A673 (cell line): ENCODE measurements around the gene PRSS22. TPM values are rescaled to one million over a fixed set of nuclear protein-coding genes. Genes with fewer than 3 reads are reported as not detected.

Experiments
- BruUV-seq: library from RNA; stranded (reverse); fragments of 400-500 nt; replicated peaks from 2 replicates; lab custom pipeline; 2021; lab: Mats Ljungman, UMichigan
- CTCF ChIA-PET: fragments of 300-600 bp; sonication (Branson Sonifier 250); formaldehyde crosslinking; loops from one replicate; lab custom pipeline; 2022; ENCODE audit warnings: antibody characterized with exemption; lab: Charles Lee
- POLR2A ChIA-PET: fragments of 300-600 bp; sonication (Branson Sonifier 250); formaldehyde crosslinking; loops from one replicate; lab custom pipeline; 2022; ENCODE audit warnings: antibody characterized with exemption; ENCODE audit not compliant: low non-redundant PET; lab: Charles Lee
- DNase-seq: peaks from one replicate; pipeline ENCODE4 v3.0.0-alpha.2; 2015; ENCODE audit warnings: low spot score
- H3K27ac ChIP-seq: fragments of 200-600 bp; sonication (generic); 2 replicates; pipeline ENCODE4 v1.5.1; 2016; ENCODE audit warnings: mixed run types, low read depth, mild to moderate bottlenecking, mixed read lengths, antibody characterized with exemption, low read length; ENCODE audit not compliant: poor library complexity, severe bottlenecking
- H3K27me3 ChIP-seq: fragments of 200-600 bp; sonication (generic); replicated peaks from 2 replicates; pipeline ENCODE4 v1.6.1; 2017; ENCODE audit warnings: mixed run types, low read depth, mild to moderate bottlenecking, mixed read lengths, antibody characterized with exemption, low read length; ENCODE audit not compliant: insufficient read depth, poor library complexity
- H3K36me3 ChIP-seq: fragments of 200-600 bp; sonication (generic); 2 replicates; pipeline ENCODE4 v1.6.1; 2016; ENCODE audit warnings: mixed run types, mild to moderate bottlenecking, mixed read lengths, antibody characterized with exemption, low read length; ENCODE audit not compliant: insufficient read depth, poor library complexity, severe bottlenecking
- H3K4me1 ChIP-seq: fragments of 200-600 bp; sonication (generic); 2 replicates; pipeline ENCODE4 v1.6.1; 2017; ENCODE audit warnings: mixed run types, mild to moderate bottlenecking, mixed read lengths, antibody characterized with exemption, low read length; ENCODE audit not compliant: insufficient read depth, poor library complexity, severe bottlenecking
- H3K4me3 ChIP-seq: fragments of 200-600 bp; sonication (generic); 2 replicates; pipeline ENCODE4 v1.5.1; 2016; ENCODE audit warnings: low read depth, mixed run types, mild to moderate bottlenecking, mixed read lengths, low read length; ENCODE audit not compliant: poor library complexity, severe bottlenecking
- H3K9me3 ChIP-seq: fragments of 200-600 bp; sonication (generic); 2 replicates; pipeline ENCODE4 v1.6.1; 2016; ENCODE audit warnings: mixed run types, low read depth, mild to moderate bottlenecking, mixed read lengths, antibody characterized with exemption, low read length; ENCODE audit not compliant: poor library complexity, severe bottlenecking
- EZH2 ChIP-seq: fragments of 200-600 bp; sonication (generic); IDR thresholded peaks from 2 replicates; pipeline ENCODE4 v1.6.1; 2017; ENCODE audit warnings: borderline replicate concordance, low read depth, mild to moderate bottlenecking, mixed read lengths, antibody characterized with exemption, low read length; ENCODE audit not compliant: poor library complexity, severe bottlenecking
- intact Hi-C: fragments of 100-400 bp; cut with micrococcal nuclease; formaldehyde crosslinking; loops from one replicate; pipeline ENCODE4 v1.10.0; 2022; ENCODE audit not compliant: unreplicated experiment
- total RNA-seq: library from RNA; stranded (reverse); gene quantifications from 2 replicates; pipeline ENCODE4 v1.2.3, GENCODE V29; 2021
- TF ChIP-seq, protein P1 (sequence below): fragments of 300-800, 200-600 bp; sonication (generic); conservative IDR thresholded peaks from 2 replicates; pipeline ENCODE4 v1.5.1; 2017; ENCODE audit warnings: low read depth, mild to moderate bottlenecking, antibody characterized with exemption, low read length, moderate library complexity, mixed read lengths

PRSS22 gene
- total RNA-seq, 1 experiment from 2014 or later, result not detected

DNA sequence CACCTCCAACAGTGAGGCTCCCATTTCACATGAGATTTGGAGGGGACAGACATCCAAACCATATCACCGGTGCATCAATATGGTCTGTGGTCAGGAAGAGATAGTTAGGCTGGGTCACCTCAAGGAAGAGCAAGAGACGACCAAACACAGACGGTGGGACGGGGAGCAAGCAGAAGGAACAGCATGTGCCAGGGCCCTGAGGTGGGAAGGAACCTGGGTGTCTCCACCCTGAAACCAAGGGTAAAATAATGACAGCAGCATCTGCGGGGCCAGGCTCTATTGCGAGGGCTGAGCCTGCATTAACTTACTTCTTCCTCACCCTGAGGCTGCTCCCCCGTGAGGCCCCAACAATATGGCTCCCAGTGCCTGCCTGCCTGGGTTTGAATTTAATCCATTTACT lies 49.8 kb downstream of the PRSS22 start:
- BruUV-seq, result no TSS peak
- Histone ChIP-seq H3K9me3 (peaks cover 10% of the 10 kb centered on the region), H3K36me3 (no peaks in the 10 kb centered on the region), H3K4me1 (peaks cover 9% of the 10 kb centered on the region), H3K4me3 (no peak overlapping the region), H3K27me3 (peaks cover 11% of the 10 kb centered on the region), H3K27ac (no peak overlapping the region)
- CTCF ChIA-PET, result no interaction called here
- DNase-seq, result no peak
- intact Hi-C loops, result no loop called here
- POLR2A ChIA-PET, result interaction anchor here (0.6 kb wide), 1 partner anchor 119 kb away, joined by 3 read pairs; no protein-coding TSS in a partner anchor
- TF ChIP-seq, protein P1, sequence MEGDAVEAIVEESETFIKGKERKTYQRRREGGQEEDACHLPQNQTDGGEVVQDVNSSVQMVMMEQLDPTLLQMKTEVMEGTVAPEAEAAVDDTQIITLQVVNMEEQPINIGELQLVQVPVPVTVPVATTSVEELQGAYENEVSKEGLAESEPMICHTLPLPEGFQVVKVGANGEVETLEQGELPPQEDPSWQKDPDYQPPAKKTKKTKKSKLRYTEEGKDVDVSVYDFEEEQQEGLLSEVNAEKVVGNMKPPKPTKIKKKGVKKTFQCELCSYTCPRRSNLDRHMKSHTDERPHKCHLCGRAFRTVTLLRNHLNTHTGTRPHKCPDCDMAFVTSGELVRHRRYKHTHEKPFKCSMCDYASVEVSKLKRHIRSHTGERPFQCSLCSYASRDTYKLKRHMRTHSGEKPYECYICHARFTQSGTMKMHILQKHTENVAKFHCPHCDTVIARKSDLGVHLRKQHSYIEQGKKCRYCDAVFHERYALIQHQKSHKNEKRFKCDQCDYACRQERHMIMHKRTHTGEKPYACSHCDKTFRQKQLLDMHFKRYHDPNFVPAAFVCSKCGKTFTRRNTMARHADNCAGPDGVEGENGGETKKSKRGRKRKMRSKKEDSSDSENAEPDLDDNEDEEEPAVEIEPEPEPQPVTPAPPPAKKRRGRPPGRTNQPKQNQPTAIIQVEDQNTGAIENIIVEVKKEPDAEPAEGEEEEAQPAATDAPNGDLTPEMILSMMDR, result no peak
- TF ChIP-seq EZH2, result no peak

DNA sequence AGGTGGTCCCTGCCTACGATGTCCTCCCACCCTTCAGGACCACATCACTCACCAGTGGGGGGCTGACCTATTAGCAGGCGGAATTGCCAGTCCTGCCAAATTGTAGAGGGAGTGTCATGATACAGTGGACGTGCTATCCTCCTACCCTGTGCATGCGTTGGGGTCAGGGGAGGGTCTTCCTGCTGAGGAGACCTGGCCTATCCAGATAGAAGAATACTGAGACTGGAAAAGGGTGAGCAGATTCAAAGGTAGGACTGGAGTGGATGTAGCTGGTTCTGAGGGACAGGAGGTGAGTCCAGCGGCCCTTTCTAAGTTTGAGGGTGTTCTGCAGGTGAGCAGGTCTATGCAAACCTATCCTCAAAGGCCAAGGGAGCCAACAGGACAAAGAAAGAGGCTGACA lies 51.7 kb downstream of the PRSS22 start:
- Histone ChIP-seq H3K4me3 (no peak overlapping the region), H3K4me1 (no peaks in the 10 kb centered on the region), H3K9me3 (peaks cover 10% of the 10 kb centered on the region), H3K27ac (no peak overlapping the region), H3K27me3 (peaks cover 14% of the 10 kb centered on the region), H3K36me3 (no peaks in the 10 kb centered on the region)
- ChIA-PET POLR2A (no interaction called here), CTCF (no interaction called here)
- DNase-seq, result no peak
- TF ChIP-seq, protein P1, result no peak
- intact Hi-C loops, result no loop called here
- no TSS peak for BruUV-seq

DNA sequence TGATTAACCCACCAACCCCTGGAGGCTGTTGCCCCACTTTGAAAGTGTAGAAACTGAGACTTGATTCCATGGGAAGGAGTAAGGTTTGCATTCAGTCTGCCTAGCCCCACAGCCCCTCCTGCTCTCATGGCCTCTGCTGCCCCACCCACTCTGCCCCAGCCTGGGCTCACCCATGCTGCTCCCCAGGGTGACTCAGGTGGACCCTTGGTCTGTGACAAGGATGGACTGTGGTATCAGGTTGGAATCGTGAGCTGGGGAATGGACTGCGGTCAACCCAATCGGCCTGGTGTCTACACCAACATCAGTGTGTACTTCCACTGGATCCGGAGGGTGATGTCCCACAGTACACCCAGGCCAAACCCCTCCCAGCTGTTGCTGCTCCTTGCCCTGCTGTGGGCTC lies 53.2 kb downstream of the PRSS22 start:
- CTCF ChIA-PET, result no interaction called here
- Histone ChIP-seq H3K27me3 (peaks cover 14% of the 10 kb centered on the region), H3K4me3 (no peak overlapping the region), H3K9me3 (peaks cover 10% of the 10 kb centered on the region), H3K36me3 (no peaks in the 10 kb centered on the region), H3K4me1 (no peaks in the 10 kb centered on the region), H3K27ac (no peak overlapping the region)
- no peak for DNase-seq
- TF ChIP-seq EZH2, result no peak
- no TSS peak for BruUV-seq
- intact Hi-C loops, result no loop called here
- POLR2A ChIA-PET, result no interaction called here

DNA sequence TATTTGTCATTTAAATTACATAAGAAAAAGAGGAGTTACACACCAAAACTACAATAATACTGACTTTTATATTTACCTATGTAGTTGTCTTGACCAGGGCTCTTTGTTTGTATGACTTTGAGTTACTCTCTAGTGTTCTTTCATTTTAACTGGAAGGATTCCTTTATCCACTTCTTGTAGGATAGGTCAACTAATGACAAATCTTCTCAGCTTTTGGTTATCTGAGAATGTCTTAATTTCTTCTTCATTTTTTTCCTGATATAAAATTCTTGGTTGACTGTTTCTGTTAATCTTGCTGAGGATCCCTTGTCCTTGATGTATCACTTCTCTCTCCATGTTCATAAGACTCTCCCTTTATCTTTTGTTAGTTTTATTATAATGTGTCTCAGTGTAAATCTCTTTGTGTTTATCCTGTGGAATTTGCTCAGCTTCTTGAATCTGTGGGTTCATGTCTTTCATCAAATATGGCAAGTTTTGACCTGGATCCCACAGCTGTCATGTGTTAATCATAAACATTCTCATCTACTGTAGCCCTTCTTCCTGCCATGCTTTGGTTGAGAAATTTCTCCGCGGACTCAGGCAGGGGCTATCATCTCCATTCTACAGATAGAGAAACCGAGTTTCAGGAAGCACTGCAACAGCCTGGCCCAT lies 54.3 kb downstream of the PRSS22 start:
- no TSS peak for BruUV-seq
- ChIA-PET CTCF (no interaction called here), POLR2A (no interaction called here)
- no peak for DNase-seq
- Histone ChIP-seq H3K4me3 (no peak overlapping the region), H3K27me3 (peaks cover 14% of the 10 kb centered on the region), H3K4me1 (no peaks in the 10 kb centered on the region), H3K36me3 (no peaks in the 10 kb centered on the region), H3K27ac (no peak overlapping the region), H3K9me3 (peaks cover 10% of the 10 kb centered on the region)
- TF ChIP-seq, protein P1, result no peak
- TF ChIP-seq EZH2, result no peak
- intact Hi-C loops, result no loop called here
